Measurements from ENCODE around the gene TAF8.

DNA sequence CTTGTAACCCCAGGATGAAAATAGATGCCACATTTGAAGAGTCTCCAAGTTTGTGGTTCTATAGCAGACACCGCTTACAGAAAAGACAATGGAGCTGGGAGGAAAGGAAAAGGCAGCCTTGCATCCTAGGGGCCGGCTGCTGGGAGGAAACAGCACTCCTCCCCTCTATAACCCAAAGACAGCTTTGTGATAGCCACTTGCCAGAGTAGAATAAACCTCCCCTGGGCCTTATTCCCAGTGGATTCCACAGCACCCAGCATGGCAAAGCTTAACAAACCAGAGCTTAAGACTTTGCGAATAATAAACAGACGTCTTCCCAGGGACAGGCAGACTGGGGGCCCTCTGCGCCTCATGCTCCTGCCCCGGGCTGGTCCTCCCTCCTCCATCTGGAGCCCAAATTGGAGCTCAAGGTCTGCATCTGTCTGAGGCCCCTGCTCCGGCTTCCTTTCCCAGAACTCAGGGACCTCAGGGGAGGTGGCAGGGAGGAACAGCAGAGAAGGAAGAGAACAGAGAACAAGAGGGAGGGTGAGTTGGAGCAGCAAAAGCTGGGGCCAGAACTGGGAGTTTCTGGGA is 8.8 kb upstream of the TAF8 start:
- TF ChIP-seq, protein P1, sequence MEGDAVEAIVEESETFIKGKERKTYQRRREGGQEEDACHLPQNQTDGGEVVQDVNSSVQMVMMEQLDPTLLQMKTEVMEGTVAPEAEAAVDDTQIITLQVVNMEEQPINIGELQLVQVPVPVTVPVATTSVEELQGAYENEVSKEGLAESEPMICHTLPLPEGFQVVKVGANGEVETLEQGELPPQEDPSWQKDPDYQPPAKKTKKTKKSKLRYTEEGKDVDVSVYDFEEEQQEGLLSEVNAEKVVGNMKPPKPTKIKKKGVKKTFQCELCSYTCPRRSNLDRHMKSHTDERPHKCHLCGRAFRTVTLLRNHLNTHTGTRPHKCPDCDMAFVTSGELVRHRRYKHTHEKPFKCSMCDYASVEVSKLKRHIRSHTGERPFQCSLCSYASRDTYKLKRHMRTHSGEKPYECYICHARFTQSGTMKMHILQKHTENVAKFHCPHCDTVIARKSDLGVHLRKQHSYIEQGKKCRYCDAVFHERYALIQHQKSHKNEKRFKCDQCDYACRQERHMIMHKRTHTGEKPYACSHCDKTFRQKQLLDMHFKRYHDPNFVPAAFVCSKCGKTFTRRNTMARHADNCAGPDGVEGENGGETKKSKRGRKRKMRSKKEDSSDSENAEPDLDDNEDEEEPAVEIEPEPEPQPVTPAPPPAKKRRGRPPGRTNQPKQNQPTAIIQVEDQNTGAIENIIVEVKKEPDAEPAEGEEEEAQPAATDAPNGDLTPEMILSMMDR (IDR thresholded peaks at IDR 0.05) = no peak
- TF ChIP-seq EP300 (IDR thresholded peaks at IDR 0.05) = no peak
- TF ChIP-seq POLR2AphosphoS5 (IDR thresholded peaks at IDR 0.05) = no peak
- TF ChIP-seq POLR2A (IDR thresholded peaks at IDR 0.05; ENCODE audit: low read depth) = no peak

All from esophagus muscularis mucosa (tissue), 4 donors.